Ecto neural progenitor cell (in vitro differentiated cells): ENCODE results near the gene CBX7.

Experiments
- DNase-seq: peaks from one replicate; pipeline ENCODE4 v3.0.0-alpha.2; 2018; ENCODE audit warnings: low spot score

CBX7 gene

GRCh38 chr22:39091126-39092081 lies 61.1 kb downstream of the CBX7 start:
- DNase-seq = no peak

GRCh38 chr22:39090426-39091064 lies 61.9 kb downstream of the CBX7 start:
- DNase-seq = no peak

GRCh38 chr22:39089928-39090327 lies 62.6 kb downstream of the CBX7 start:
- no peak for DNase-seq

- DNase-seq = no peak
These were observed 63.8 kb downstream of the CBX7 start for GRCh38 chr22:39088685-39089032.

- DNase-seq = peak; percentile 79
These were observed 64.4 kb downstream of the CBX7 start for GRCh38 chr22:39087881-39088684.

GRCh38 chr22:39087098-39087497 lies 65.4 kb downstream of the CBX7 start:
- no peak for DNase-seq

- no peak for DNase-seq
These were observed 67.8 kb downstream of the CBX7 start for GRCh38 chr22:39084666-39085065.

- no peak for DNase-seq
These were observed 69.0 kb downstream of the CBX7 start for GRCh38 chr22:39083212-39084165.

GRCh38 chr22:39081598-39081997 lies 70.9 kb downstream of the CBX7 start:
- no peak for DNase-seq

- DNase-seq = no peak
These were observed 71.5 kb downstream of the CBX7 start for GRCh38 chr22:39081016-39081415.
